Embryonic facial prominence (tissue), 1 donor: Measurements from ENCODE around the gene LIX1.
"Not testable (repeated sequence)": the region's sequence is repeated elsewhere in the genome, so short reads cannot be mapped to it uniquely, and the experiment has no call there.

Experiments used
- DNase-seq: peaks from one replicate; pipeline ENCODE4 v3.0.0-alpha.2; 2016; ENCODE audit errors: extremely low spot score

LIX1 gene

GRCh38 chr5:97141539-97141938 is 872 bp downstream of the LIX1 start:
- DNase-seq = no peak

- DNase-seq = no peak
Observed at GRCh38 chr5:97141031-97141430, 1.4 kb downstream of the LIX1 start.

- DNase-seq = not testable (repeated sequence)
Observed at GRCh38 chr5:97140250-97140649, 2.2 kb downstream of the LIX1 start.

GRCh38 chr5:97136475-97136874 is 5.9 kb downstream of the LIX1 start:
- DNase-seq = no peak

GRCh38 chr5:97135868-97136267 is 6.5 kb downstream of the LIX1 start:
- DNase-seq = no peak

- DNase-seq = no peak
Observed at GRCh38 chr5:97134634-97135033, 7.8 kb downstream of the LIX1 start.

GRCh38 chr5:97133101-97133500 is 9.3 kb downstream of the LIX1 start:
- no peak for DNase-seq

GRCh38 chr5:97131921-97132320 is 10.5 kb downstream of the LIX1 start:
- DNase-seq = no peak

- DNase-seq = no peak
Observed at GRCh38 chr5:97131139-97131710, 11.2 kb downstream of the LIX1 start.

GRCh38 chr5:97127727-97128126 is 14.7 kb downstream of the LIX1 start:
- DNase-seq = no peak

GRCh38 chr5:97125125-97125683 is 17.2 kb downstream of the LIX1 start:
- DNase-seq = no peak

GRCh38 chr5:97124335-97124734 is 18.1 kb downstream of the LIX1 start:
- DNase-seq = no peak

- DNase-seq = no peak
Observed at GRCh38 chr5:97121848-97122247, 20.6 kb downstream of the LIX1 start.

- no peak for DNase-seq
Observed at GRCh38 chr5:97120195-97120594, 22.2 kb downstream of the LIX1 start.

GRCh38 chr5:97119007-97119390 is 23.4 kb downstream of the LIX1 start:
- DNase-seq = peak; percentile 56

GRCh38 chr5:97118261-97119006 is 24.0 kb downstream of the LIX1 start:
- DNase-seq = no peak

GRCh38 chr5:97115932-97116331 is 26.5 kb downstream of the LIX1 start:
- DNase-seq = no peak

- no peak for DNase-seq
Observed at GRCh38 chr5:97112230-97112629, 30.2 kb downstream of the LIX1 start.

- DNase-seq = no peak
Observed at GRCh38 chr5:97111616-97112015, 30.8 kb downstream of the LIX1 start.

GRCh38 chr5:97111004-97111403 is 31.4 kb downstream of the LIX1 start:
- no peak for DNase-seq

- DNase-seq = no peak
Observed at GRCh38 chr5:97107318-97107717, 35.1 kb downstream of the LIX1 start.

GRCh38 chr5:97106216-97106581 is 36.2 kb downstream of the LIX1 start:
- no peak for DNase-seq

- no peak for DNase-seq
Observed at GRCh38 chr5:97105501-97106215, 36.8 kb downstream of the LIX1 start.
